ENCODE results near the gene PCF11.
A peak's percentile ranks its signal among the peaks of the same experiment; 100 is the strongest.
"Not testable (repeated sequence)": the region's sequence is repeated elsewhere in the genome, so short reads cannot be mapped to it uniquely, and the experiment has no call there.

PCF11 gene

DNA sequence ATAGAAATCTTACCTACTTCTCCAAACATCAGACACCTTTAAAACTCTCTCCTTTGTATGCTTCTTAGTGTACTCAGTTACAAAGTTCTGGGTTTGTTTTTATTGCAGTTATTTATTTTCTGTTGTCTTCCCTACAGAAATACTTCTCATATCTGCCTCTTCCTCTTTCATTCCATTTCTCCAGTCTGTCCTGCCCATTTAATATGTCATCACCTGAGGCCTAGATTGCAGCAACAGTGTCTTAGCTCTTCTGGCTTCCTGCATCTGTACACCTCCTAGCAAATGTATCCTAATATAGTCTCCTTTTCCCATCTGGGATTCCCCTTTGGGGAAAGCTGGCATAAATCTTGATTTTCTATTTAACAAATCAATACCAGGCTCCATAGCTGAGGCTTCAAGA is 34.9 kb upstream of the PCF11 start:
- TF ChIP-seq, protein P1, sequence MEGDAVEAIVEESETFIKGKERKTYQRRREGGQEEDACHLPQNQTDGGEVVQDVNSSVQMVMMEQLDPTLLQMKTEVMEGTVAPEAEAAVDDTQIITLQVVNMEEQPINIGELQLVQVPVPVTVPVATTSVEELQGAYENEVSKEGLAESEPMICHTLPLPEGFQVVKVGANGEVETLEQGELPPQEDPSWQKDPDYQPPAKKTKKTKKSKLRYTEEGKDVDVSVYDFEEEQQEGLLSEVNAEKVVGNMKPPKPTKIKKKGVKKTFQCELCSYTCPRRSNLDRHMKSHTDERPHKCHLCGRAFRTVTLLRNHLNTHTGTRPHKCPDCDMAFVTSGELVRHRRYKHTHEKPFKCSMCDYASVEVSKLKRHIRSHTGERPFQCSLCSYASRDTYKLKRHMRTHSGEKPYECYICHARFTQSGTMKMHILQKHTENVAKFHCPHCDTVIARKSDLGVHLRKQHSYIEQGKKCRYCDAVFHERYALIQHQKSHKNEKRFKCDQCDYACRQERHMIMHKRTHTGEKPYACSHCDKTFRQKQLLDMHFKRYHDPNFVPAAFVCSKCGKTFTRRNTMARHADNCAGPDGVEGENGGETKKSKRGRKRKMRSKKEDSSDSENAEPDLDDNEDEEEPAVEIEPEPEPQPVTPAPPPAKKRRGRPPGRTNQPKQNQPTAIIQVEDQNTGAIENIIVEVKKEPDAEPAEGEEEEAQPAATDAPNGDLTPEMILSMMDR (IDR thresholded peaks at IDR 0.05) = no peak
- no peak for TF ChIP-seq ZFX (IDR thresholded peaks at IDR 0.05; ENCODE audit: borderline replicate concordance)
- no peak overlapping the region for H3K27ac ChIP-seq

DNA sequence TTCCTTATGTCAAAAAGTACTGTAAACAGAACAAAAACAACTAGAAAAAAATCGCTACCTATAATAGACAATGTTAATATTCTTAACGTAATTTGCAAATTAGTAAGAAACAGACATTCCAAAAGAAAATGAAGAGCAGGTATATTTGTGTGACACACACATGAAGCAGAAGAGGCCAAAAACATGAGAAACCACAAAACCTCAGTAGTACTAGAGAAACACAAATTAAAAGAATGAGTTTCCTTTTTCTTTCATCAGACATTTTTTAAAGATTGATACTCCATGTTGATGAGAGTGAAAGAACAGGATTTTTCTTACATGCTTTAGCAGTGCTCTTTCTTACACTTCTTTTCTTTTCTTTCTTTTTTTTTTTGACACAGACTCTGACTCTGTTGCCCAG is 34.2 kb upstream of the PCF11 start:
- no peak for TF ChIP-seq ZFX (IDR thresholded peaks at IDR 0.05; ENCODE audit: borderline replicate concordance)
- TF ChIP-seq, protein P1 (IDR thresholded peaks at IDR 0.05) = no peak
- H3K27ac ChIP-seq = no peak overlapping the region

DNA sequence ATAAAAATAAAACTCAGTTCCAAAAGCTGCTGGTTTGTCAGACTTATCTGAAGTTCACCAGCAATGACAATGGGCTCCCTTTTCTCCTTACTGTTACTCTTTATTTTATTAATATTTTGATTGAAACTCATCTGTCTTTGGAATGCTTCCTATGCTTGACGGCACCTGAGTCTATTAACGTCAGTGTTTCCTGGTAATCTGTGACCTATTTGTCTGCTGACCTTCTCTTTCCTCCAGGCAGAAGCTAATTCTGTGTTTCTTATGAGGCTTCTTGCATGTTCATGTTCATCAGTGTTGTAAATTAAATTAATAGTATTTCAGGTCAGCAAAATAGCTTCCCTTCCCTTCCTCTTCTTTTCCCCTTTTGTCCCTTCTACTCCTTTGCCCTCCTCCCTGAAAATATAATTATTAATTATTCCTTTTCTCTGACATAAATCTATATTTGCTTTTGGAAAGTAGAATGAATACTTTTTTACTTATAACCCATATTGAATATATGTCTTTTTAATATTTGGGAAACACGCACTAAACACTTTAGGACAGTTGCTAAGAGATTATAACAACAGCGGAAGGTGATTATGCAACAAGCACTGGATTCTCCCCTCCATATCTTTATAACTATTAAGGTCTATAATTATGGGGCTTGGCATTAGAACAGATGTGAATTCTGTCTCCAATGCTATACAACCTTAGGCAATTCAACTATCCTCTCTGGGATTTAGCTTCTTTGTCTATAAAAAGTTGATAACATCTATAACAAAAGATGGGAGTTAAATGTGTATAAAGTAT is 32.1 kb upstream of the PCF11 start:
- no peak for TF ChIP-seq ZFX (IDR thresholded peaks at IDR 0.05; ENCODE audit: borderline replicate concordance)
- TF ChIP-seq, protein P1 (IDR thresholded peaks at IDR 0.05) = no peak
- H3K27ac ChIP-seq = no peak overlapping the region

DNA sequence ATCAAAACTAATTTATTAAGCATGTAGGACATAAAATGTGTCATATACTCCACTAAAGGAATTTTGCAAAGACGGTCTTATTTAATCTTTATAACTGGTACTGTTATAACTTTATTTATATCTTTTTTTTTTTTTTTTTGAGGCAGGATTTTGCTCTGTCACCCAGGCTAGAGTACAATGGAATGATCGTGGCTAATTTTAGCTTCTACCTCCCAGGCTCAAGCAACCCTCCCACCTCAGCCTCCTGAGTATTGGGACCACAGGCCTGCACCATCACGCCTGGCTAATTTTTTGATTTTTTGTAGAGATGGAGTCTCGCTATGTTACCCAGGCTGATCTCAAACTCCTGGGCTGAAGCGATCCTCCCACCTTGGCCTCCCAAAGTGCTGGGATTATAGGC is 31.4 kb upstream of the PCF11 start:
- TF ChIP-seq, protein P1 (IDR thresholded peaks at IDR 0.05) = no peak
- no peak for TF ChIP-seq ZFX (IDR thresholded peaks at IDR 0.05; ENCODE audit: borderline replicate concordance)
- H3K27ac ChIP-seq = no peak overlapping the region

DNA sequence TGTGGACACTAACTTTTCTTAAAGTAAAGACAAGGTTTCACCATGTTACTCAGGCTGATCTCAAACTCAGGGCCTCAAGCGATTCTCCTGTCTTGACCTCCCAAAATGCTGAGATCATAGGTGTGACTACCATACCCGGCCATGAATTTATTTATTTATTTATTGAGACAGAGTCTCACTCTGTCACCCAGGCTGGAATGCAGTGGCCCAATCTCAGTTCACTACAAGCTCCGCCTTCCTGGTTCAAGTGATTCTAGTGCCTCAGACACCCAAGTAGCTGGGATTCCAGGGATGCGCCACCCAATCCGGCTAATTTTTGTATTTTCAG is 29.7 kb upstream of the PCF11 start:
- TF ChIP-seq, protein P1 (IDR thresholded peaks at IDR 0.05) = no peak
- no peak for TF ChIP-seq ZFX (IDR thresholded peaks at IDR 0.05; ENCODE audit: borderline replicate concordance)

DNA sequence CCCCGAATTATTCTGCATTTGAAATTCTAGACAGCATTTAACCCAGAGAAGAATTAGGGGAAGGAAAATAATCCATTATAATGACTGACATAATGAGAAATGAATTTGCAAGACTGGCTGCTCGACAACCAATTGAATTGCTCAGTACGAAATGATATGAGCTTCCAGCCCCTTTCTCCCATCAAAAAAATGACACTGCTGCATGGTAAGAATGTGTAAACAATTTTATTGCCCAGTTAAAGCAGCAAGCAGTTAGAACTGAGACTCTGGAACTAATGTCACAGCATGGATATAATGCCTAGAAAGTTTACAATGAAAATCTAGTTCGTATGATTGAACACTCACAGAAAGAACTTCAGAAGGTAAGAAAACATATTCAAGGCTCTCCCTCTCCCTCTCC is 24.7 kb upstream of the PCF11 start:
- TF ChIP-seq, protein P1 (IDR thresholded peaks at IDR 0.05) = no peak
- no peak for TF ChIP-seq ZFX (IDR thresholded peaks at IDR 0.05; ENCODE audit: borderline replicate concordance)

More for the DNA sequence above, 29.7 kb upstream of the PCF11 start:
- no peak overlapping the region for H3K27ac ChIP-seq

DNA sequence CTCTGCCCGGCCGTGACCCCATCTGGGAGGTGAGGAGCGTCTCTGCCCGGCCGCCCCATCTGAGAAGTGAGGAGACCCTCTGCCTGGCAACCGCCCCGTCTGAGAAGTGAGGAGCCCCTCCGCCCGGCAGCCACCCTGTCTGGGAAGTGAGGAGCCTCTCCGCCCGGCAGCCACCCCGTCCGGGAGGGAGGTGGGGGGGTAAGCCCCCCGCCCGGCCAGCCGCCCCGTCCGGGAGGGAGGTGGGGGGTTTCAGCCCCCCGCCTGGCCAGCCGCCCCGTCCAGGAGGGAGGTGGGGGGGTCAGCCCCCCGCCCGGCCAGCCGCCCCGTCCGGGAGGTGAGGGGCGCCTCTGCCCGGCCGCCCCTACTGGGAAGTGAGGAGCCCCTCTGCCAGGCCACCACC is 23.7 kb upstream of the PCF11 start:
- H3K27ac ChIP-seq = not testable (repeated sequence)

More for the DNA sequence above, 24.7 kb upstream of the PCF11 start:
- H3K27ac ChIP-seq = peak overlapping the region; percentile 71

DNA sequence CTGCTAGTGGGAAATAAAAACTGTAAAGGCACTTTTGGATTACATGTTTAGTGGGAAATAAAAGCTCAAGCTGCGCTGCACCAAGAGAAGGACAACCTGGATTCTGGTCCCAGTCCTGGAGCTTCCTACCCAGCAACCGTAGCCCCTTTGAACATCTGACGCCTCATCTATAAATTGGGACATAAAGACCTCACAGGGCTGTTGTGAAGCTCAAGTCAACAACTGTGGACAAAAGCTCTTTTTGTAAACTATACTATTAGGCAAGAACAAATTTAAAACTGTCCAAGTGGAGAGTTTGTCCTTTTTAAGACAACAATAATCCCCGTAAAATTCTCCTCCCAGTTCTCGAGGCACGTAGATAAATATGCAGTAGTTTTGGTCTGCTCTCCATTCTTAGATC is 17.6 kb upstream of the PCF11 start:
- TF ChIP-seq ZFX (IDR thresholded peaks at IDR 0.05; ENCODE audit: borderline replicate concordance) = no peak
- TF ChIP-seq, protein P1 (IDR thresholded peaks at IDR 0.05) = no peak
- peak overlapping the region; percentile 46 for H3K27ac ChIP-seq

All from 22Rv1 (cell line).